GM21786 (cell line): Measurements from ENCODE around the gene AUTS2.
"Not testable (repeated sequence)": the region's sequence is repeated elsewhere in the genome, so short reads cannot be mapped to it uniquely, and the experiment has no call there.

Experiments
- ATAC-seq: cut with Tn5 transposase; IDR thresholded peaks from one replicate; pipeline ENCODE4 v1.9.1; 2021; ENCODE audit not compliant: unreplicated experiment

AUTS2 gene

DNA sequence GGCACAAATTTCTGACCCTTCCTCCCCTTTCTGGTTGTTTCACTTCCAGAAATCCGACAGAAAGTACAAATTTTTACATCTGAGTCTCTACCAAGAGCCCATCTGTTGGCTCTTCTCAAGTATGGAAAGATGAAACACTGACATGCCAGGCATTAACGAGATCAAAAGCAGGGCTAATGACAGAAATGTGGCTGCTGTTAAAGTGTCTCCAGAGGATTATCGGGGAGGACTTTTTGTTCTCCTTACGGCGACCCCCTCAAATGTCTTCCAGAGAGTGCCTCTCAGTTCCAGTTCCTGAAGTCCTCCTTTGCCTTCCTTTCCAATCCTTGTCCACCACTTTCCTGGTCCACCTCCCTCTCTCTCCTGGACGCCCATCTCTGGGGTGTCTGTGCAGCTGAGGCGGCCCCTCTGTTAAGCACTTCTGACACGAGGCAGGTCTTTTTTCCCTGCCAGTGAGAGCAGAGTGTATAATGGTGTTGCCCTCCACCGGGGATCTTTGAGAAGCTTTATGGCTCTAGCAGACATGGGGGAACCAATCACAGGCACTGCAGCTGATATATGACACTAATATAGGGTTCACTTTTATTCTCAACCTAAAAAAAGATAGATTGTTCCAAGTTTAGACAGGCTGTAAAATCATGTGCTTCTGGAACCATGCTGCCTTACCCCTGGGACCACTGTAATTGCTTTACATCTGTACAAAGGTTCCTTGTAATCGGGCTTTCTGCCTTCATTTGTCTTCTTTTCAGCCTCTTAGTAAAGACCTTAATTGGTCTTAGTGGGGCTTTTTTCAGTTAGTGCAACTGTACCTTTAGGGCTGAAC, 757.1 kb downstream of the AUTS2 start:
- ATAC-seq: no peak

GRCh38 chr7:70356085-70356786, 758.0 kb downstream of the AUTS2 start:
- no peak for ATAC-seq

- no peak for ATAC-seq
These were observed 758.6 kb downstream of the AUTS2 start for GRCh38 chr7:70356787-70357328.

DNA sequence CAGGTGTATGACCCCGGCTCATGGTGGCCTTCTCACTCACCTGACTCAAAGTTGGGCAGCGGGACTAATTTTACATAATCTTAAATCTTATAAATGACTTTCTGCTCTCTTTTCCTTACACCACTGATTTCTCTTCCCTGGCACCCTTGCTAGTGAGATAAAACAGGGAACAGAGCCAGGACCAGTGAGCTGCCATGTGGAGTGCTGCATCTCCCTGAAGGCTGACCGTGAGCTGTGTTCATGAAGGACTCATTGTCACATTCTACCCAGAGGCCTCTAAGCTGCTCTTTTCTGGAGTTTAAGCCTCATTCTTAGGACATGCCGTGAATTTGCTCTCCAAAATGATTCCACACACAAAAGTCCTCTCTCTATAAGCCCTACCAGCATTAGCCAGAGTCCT, 762.3 kb downstream of the AUTS2 start:
- ATAC-seq: no peak

- no peak for ATAC-seq
These were observed 763.5 kb downstream of the AUTS2 start for GRCh38 chr7:70361821-70362220.

GRCh38 chr7:70364393-70364792, 766.1 kb downstream of the AUTS2 start:
- not testable (repeated sequence) for ATAC-seq

DNA sequence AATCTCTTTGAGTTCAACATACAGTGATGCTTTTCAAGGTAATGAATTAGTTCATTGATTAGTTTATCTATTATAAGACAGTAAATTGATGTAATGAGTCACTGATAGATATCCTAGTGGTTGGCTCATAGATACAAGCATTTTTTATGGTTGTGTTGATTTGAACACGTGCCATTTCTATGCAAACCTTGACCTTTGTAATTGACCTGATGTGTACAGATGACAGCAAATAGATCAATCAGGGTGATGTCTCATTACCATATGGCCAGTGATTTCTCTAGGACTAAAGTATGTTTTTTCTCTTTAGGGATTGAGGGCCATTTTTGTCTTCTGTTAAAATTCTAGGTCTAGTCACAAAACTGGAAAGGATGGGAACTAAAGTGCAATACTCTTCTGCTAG, 773.4 kb downstream of the AUTS2 start:
- no peak for ATAC-seq

DNA sequence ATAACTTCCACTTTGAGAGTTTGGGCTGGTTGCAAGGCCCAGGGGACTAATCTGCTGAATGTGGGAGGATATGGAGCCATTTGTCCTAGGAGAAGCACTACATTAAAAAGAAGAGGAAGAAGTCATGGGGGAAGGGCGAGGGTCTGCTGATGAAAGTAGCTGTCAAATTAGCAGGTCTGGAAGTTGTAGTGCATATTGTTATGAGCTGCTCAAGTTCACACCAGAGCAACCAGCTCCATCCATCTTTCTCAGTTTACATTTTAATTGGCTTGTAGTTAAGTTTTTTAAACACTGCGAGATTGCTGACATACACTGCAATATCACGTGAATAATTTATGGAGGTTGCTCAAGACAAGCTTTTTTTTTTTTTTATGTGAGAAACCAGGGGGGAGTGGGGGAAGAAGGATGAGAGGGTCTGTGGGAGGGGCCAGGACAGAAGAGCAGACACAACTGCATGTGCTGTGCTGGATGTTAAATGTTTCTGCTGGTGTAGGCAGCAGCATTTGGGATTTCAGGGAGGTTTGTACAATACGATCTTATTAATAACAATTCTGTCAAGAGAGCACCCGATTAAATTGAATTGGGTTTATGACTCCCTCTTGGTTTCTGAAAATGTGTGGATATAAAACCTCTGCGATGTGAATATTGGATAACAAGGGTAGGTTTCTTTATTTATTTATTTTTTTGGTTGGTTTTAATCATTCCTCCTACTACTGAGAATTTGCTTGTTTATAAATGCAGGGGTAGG, 774.7 kb downstream of the AUTS2 start:
- ATAC-seq: no peak

DNA sequence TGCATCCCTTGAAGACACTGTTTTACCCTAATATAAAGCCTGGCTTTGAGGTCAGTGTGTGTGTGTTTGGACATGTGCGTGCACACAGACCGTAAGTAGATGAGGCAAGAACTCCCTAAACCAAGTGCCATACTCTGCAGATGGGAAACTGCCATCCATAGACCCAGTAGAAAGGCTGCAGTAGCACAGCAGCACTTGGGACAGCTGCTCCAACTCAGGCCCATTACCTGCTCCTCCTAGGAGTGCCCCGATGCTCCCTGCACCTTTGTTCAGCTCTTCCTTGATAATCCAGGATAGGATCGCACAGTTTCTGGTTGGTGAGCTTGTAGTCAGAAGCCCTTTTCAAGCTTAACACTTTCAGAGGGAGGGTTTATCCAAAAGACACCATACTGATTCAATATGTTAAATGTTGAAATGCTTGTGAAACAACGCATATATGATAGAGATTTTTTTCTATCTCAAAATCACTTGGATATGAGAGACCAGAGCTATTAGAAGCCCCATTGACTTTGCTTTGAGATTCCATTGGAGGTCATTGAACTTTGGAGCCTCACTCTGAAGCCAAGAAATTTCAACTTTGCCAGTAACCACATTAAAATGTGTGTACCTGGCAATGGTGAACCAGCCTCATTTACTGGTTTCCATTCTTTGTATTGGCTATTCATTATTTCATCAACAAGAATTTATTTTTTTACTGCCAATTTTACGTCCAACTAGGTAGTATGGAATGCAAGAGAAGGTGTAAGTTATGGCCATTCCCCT, 776.7 kb downstream of the AUTS2 start:
- ATAC-seq: no peak

DNA sequence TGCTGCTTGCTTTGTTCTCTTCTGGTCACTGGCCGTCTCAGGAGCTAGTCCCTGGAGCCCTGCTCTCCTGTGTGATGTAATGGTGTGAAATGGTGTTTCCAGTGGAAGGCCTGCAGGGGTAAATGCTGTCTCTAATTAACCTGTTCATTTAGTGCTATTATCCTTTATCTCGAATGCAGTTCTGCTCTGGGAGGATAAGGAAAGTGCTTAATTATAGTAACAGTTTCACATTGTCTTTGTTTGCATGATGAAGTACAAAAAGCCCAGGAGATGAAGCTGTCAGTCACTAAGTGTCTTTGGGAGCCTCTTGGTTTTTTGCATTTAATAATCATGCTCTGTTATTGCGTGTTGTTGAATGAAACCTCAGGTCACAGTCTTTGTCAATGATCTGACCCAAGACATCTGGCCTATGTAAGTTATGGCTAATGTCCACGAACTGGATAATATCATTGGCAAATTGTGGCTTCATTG, 778.3 kb downstream of the AUTS2 start:
- no peak for ATAC-seq

GRCh38 chr7:70377957-70378356, 779.7 kb downstream of the AUTS2 start:
- no peak for ATAC-seq

GRCh38 chr7:70379210-70379609, 780.9 kb downstream of the AUTS2 start:
- ATAC-seq: no peak

DNA sequence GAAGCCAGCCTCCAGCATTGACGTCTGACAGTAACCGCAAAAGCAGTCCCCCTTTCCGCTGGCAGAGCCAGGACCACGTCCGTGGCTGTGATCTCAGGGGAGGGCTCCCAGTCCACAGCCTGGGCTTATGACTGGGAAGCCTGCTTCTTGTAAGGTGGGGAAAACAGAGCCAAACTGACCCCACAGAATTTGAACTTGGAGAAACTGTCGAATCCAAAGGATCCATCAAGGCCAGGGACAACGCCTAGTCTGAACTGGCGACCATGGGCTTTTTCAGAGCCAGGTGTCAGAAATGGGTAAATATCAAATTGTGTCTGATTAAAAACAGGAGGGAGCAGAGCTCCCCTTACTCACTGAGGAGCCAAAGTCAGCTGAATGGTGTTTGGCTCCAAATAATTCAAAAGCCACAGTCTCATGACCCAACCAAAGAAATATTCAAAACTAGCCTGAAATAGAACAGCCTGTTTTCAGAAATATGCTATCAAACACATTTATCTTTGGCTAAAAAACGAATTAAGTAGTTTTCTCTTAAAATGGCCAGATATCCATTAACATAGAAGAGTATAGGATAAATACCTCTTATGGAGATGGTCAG, 782.2 kb downstream of the AUTS2 start:
- ATAC-seq: no peak

GRCh38 chr7:70383066-70383782, 784.9 kb downstream of the AUTS2 start:
- ATAC-seq: no peak

- ATAC-seq: no peak
These were observed 785.7 kb downstream of the AUTS2 start for GRCh38 chr7:70384024-70384423.

- ATAC-seq: no peak
These were observed 786.6 kb downstream of the AUTS2 start for GRCh38 chr7:70384891-70385290.

DNA sequence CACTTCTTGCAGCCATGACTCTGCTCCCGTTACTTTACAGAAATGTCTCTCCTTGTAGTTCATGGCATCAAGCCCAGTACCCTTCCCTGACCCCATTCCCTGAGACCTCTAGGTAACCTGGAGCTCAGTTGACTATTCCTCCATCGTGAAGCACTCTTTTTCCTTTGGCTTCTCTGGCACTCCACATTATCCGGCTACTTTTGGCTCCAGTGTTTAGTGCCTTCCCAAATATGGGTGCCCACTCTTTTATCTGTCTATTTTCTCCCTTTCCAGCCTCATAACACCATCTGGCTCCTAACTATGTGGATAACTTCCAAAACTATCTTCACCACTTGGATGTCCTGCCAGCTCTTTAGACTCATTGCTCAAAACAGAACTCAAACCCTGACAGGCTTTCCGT, 788.9 kb downstream of the AUTS2 start:
- no peak for ATAC-seq

DNA sequence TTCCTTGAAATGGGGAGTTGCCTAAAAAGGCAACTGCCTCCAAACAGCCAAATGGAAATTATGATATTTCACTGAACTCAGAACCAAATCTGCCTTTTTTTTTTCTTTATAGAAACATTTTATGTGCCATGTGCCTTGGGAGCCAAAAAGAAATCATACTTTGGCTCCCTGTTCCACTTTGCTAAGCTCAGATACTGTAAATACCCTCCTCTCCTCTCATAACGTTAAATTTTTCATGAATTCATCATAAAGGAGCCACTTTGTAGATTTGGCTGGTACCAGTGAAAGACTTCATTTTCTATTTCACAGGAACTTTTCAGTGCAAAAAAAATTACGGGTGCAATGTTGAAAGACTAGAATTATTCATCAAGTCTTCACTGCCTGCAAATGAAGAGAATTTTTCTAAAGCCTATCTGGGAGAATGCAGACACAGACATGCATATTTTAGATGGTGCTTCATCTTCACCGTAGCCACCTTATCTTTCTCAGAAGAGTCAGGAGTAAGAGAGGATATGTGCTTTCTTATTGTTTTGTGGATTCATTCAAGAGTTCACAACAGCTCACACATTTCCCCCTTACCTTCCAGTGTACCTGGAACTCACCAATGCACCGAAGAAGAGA, 791.4 kb downstream of the AUTS2 start:
- ATAC-seq: no peak

GRCh38 chr7:70390251-70390650, 792.0 kb downstream of the AUTS2 start:
- no peak for ATAC-seq
